Karpas-422 (cell line): ENCODE measurements around the gene IRF7. TPM values are rescaled to one million over a fixed set of nuclear protein-coding genes. Genes with fewer than 3 reads are reported as not detected.

Experiments used
- DNase-seq: peaks from one replicate; pipeline ENCODE4 v3.0.0-alpha.2; 2015
- H2AFZ ChIP-seq: fragments of 200-600 bp; sonication (generic); 2 replicates; pipeline ENCODE4 v1.6.1; 2014; ENCODE audit warnings: antibody characterized with exemption, low read length, mixed read lengths
- H3K27ac ChIP-seq: fragments of 200-600 bp; sonication (generic); 2 replicates; pipeline ENCODE4 v1.5.1; 2014; ENCODE audit warnings: mild to moderate bottlenecking, low read length, moderate library complexity
- H3K27me3 ChIP-seq: fragments of 200-600 bp; sonication (generic); 2 replicates; pipeline ENCODE4 v1.6.1; 2014; ENCODE audit warnings: low read length, mixed read lengths
- H3K36me3 ChIP-seq: fragments of 200-600 bp; sonication (generic); 2 replicates; pipeline ENCODE4 v1.6.1; 2014; ENCODE audit warnings: low read length, mixed read lengths; ENCODE audit not compliant: insufficient read depth
- H3K4me1 ChIP-seq: fragments of 200-600 bp; sonication (generic); 2 replicates; pipeline ENCODE4 v1.6.1; 2014; ENCODE audit warnings: mild to moderate bottlenecking, low read length, mixed read lengths
- H3K4me2 ChIP-seq: fragments of 200-600 bp; sonication (generic); 2 replicates; pipeline ENCODE4 v1.6.1; 2014; ENCODE audit warnings: low read length, low read depth, mild to moderate bottlenecking; ENCODE audit not compliant: poor library complexity, severe bottlenecking
- H3K4me3 ChIP-seq: fragments of 200-600 bp; sonication (generic); 2 replicates; pipeline ENCODE4 v1.5.1; 2014; ENCODE audit warnings: mild to moderate bottlenecking, antibody characterized with exemption, low read length, mixed read lengths
- H3K79me2 ChIP-seq: fragments of 200-600 bp; sonication (generic); 2 replicates; pipeline ENCODE4 v1.6.1; 2014; ENCODE audit warnings: mild to moderate bottlenecking, low read length, mixed read lengths
- H3K9ac ChIP-seq: fragments of 200-600 bp; sonication (generic); 2 replicates; pipeline ENCODE4 v1.6.0; 2014; ENCODE audit warnings: low read length
- H3K9me2 ChIP-seq: fragments of 200-600 bp; sonication (generic), shearing (Covaris generic); replicated peaks from 2 replicates; pipeline ENCODE4 v1.6.0; 2014; ENCODE audit warnings: mild to moderate bottlenecking, low read length, moderate library complexity; ENCODE audit not compliant: insufficient read depth
- H3K9me3 ChIP-seq: fragments of 300-700, 200-600 bp; sonication (generic); 2 replicates; pipeline ENCODE4 v1.6.1; 2014; ENCODE audit warnings: low read length, mixed read lengths
- H4K20me1 ChIP-seq: fragments of 200-600 bp; sonication (generic); 2 replicates; pipeline ENCODE4 v1.6.1; 2014; ENCODE audit warnings: mild to moderate bottlenecking, antibody characterized with exemption, low read length, low read depth; ENCODE audit not compliant: insufficient read depth
- total RNA-seq: library from RNA; depleted of rRNA; stranded (reverse); fragments of >200 nt; shearing (Covaris generic); gene quantifications from 2 replicates; pipeline ENCODE4 v1.2.3, GENCODE V29; 2014; ENCODE audit warnings: low replicate concordance

Gene IRF7
- total RNA-seq, 1 experiment from 2014 or later = 34.6 TPM

GRCh38 chr11:610146-610801 lies 5.5 kb downstream of the IRF7 start:
- no peaks in the 10 kb centered on the region for H3K9me2 ChIP-seq

GRCh38 chr11:609341-609811 lies 6.4 kb downstream of the IRF7 start:
- Histone ChIP-seq H3K27me3 (no peaks in the 10 kb centered on the region), H3K9ac (no peak overlapping the region), H3K4me3 (no peak overlapping the region), H3K79me2 (no peaks in the 10 kb centered on the region), H3K9me3 (no peaks in the 10 kb centered on the region), H3K4me1 (peaks cover 8% of the 10 kb centered on the region), H4K20me1 (peaks cover 20% of the 10 kb centered on the region; the same call in 1 of the 2 replicates), H3K36me3 (peaks cover 6% of the 10 kb centered on the region; the same call in 1 of the 2 replicates), H3K27ac (no peak overlapping the region), H3K4me2 (no peak overlapping the region), H2AFZ (no peak overlapping the region), H3K9me2 (no peaks in the 10 kb centered on the region)
- no peak for DNase-seq

More at GRCh38 chr11:610146-610801, 5.5 kb downstream of the IRF7 start:
- Histone ChIP-seq H3K4me2 (no peak overlapping the region), H3K27ac (no peak overlapping the region), H4K20me1 (peaks cover 25% of the 10 kb centered on the region; the same call in 1 of the 2 replicates), H2AFZ (no peak overlapping the region), H3K9ac (no peak overlapping the region), H3K4me3 (no peak overlapping the region), H3K9me3 (no peaks in the 10 kb centered on the region), H3K4me1 (peaks cover 17% of the 10 kb centered on the region), H3K36me3 (peaks cover under 1% of the 10 kb centered on the region; the same call in 1 of the 2 replicates), H3K79me2 (no peaks in the 10 kb centered on the region), H3K27me3 (no peaks in the 10 kb centered on the region)
- no peak for DNase-seq

- no peak overlapping the region for H3K27ac ChIP-seq
- no peaks in the 10 kb centered on the region for H3K9me2 ChIP-seq
- no peaks in the 10 kb centered on the region for H3K27me3 ChIP-seq
- H4K20me1 ChIP-seq = peaks cover 16% of the 10 kb centered on the region; the same call in 1 of the 2 replicates
- H3K36me3 ChIP-seq = peaks cover 6% of the 10 kb centered on the region; the same call in 1 of the 2 replicates
- no peak for DNase-seq
- no peak overlapping the region for H3K4me3 ChIP-seq
- H3K79me2 ChIP-seq = no peaks in the 10 kb centered on the region
- no peaks in the 10 kb centered on the region for H3K9me3 ChIP-seq
- H3K4me2 ChIP-seq = no peak overlapping the region
- H3K4me1 ChIP-seq = peaks cover 3% of the 10 kb centered on the region
- no peak overlapping the region for H2AFZ ChIP-seq
- no peak overlapping the region for H3K9ac ChIP-seq
Measured at GRCh38 chr11:608791-609251, 6.9 kb downstream of the IRF7 start.

DNA sequence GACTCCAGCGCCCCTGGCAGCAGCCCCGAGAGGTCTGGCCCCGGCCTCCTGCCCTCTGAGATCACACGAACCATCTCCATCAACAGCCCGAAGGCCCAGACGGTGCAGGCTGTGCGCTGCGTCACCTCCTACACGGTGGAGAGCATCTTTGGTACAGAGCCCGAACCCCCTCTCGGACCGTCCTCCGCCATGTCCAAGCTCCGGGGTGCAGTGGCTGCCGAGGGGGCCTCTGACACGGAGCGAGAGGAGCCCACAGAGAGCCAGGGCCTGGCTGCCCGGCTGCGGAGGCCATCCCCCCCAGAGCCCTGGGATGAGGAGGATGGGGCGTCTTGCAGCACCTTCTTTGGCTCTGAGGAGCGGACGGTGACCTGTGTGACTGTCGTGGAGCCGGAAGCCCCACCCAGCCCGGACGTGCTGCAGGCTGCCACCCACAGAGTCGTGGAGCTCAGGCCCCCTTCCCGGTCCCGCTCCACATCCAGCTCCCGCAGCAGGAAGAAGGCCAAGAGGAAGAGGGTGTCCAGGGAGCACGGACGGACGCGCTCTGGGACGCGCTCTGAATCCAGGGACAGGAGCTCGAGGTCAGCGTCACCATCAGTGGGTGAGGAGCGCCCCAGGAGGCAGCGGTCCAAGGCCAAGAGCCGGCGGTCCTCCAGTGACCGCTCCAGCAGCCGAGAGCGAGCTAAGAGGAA lies 7.6 kb downstream of the IRF7 start:
- no peaks in the 10 kb centered on the region for H3K27me3 ChIP-seq

DNA sequence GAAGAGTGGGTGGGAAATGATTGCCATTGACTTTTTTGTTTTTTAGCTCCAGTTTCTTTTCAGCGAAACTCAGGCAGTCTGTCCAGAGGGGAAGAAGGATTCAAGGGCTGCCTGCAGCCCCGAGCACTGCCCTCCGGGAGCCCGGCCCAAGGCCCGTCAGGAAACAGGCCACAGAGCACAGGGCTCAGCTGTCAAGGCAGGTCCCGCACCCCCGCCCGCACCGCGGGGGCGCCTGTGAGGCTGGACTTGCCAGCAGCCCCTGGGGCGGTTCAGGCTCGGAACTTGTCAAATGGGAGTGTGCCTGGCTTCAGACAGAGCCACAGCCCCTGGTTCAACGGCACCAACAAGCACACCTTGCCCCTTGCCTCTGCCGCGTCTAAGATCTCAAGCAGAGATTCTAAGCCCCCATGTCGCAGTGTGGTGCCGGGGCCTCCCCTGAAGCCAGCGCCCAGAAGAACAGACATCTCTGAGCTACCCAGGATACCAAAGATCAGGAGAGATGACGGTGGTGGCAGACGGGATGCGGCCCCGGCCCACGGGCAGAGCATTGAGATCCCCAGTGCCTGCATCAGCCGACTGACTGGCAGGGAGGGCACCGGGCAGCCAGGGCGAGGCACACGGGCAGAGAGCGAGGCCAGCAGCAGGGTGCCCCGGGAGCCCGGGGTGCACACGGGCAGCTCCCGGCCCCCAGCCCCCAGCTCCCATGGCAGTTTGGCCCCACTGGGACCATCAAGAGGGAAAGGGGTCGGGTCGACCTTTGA lies 8.6 kb downstream of the IRF7 start:
- H3K4me2 ChIP-seq = no peak overlapping the region
- no peaks in the 10 kb centered on the region for H3K4me1 ChIP-seq
- no peaks in the 10 kb centered on the region for H3K79me2 ChIP-seq
- no peaks in the 10 kb centered on the region for H3K9me3 ChIP-seq
- H4K20me1 ChIP-seq = peaks cover 4% of the 10 kb centered on the region; the same call in 1 of the 2 replicates
- no peak overlapping the region for H3K4me3 ChIP-seq
- no peak for DNase-seq
- H3K9ac ChIP-seq = no peak overlapping the region
- H3K9me2 ChIP-seq = no peaks in the 10 kb centered on the region
- H3K36me3 ChIP-seq = peaks cover 6% of the 10 kb centered on the region; the same call in 1 of the 2 replicates
- no peak overlapping the region for H2AFZ ChIP-seq
- H3K27me3 ChIP-seq = no peaks in the 10 kb centered on the region
- no peak overlapping the region for H3K27ac ChIP-seq

More for the DNA sequence above, 7.6 kb downstream of the IRF7 start:
- Histone ChIP-seq H3K9me3 (no peaks in the 10 kb centered on the region), H4K20me1 (peaks cover 11% of the 10 kb centered on the region; the same call in 1 of the 2 replicates), H3K9ac (no peak overlapping the region), H3K4me3 (no peak overlapping the region), H2AFZ (no peak overlapping the region), H3K36me3 (peaks cover 6% of the 10 kb centered on the region; the same call in 1 of the 2 replicates), H3K9me2 (no peaks in the 10 kb centered on the region), H3K4me2 (no peak overlapping the region), H3K4me1 (no peaks in the 10 kb centered on the region), H3K27ac (no peak overlapping the region), H3K79me2 (no peaks in the 10 kb centered on the region)
- no peak for DNase-seq

DNA sequence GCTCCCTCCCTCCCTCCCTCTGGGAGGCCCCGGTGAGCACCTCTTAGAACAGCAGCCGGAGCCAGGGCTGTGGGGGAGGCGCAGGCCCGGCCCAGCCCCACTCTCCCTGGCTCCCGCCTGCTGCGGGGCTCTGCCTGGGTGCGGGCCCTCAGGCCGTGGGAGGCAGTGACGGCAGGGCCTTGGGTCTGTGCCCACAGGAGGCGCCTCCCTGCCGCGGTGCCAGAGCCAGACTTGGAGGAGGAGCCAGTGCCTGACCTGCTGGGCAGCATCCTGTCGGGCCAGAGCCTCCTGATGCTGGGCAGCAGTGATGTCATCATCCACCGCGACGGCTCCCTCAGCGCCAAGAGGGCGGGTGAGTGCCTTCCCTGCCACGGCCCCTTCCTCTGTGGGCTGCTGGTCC lies 9.5 kb downstream of the IRF7 start:
- Histone ChIP-seq H3K27me3 (no peaks in the 10 kb centered on the region), H3K36me3 (peaks cover 9% of the 10 kb centered on the region; the same call in 1 of the 2 replicates), H3K79me2 (no peaks in the 10 kb centered on the region), H3K9me3 (no peaks in the 10 kb centered on the region), H3K9me2 (no peaks in the 10 kb centered on the region), H3K4me2 (no peak overlapping the region), H4K20me1 (no peaks in the 10 kb centered on the region; the same call in 1 of the 2 replicates), H3K27ac (no peak overlapping the region), H3K9ac (no peak overlapping the region), H3K4me3 (no peak overlapping the region), H3K4me1 (no peaks in the 10 kb centered on the region), H2AFZ (no peak overlapping the region)
- DNase-seq = no peak

- Histone ChIP-seq H3K27ac (no peak overlapping the region), H3K9me3 (no peaks in the 10 kb centered on the region), H3K4me2 (no peak overlapping the region), H4K20me1 (no peaks in the 10 kb centered on the region; the same call in 1 of the 2 replicates), H3K27me3 (no peaks in the 10 kb centered on the region), H3K36me3 (peaks cover 9% of the 10 kb centered on the region; the same call in 1 of the 2 replicates), H3K4me1 (no peaks in the 10 kb centered on the region), H3K9me2 (no peaks in the 10 kb centered on the region), H2AFZ (no peak overlapping the region), H3K79me2 (no peaks in the 10 kb centered on the region), H3K4me3 (no peak overlapping the region), H3K9ac (no peak overlapping the region)
- no peak for DNase-seq
Measured at GRCh38 chr11:605286-606129, 10.2 kb downstream of the IRF7 start.
